T-helper 22 cell (primary cell): Measurements from ENCODE around the gene GPR89A.
"Not testable (repeated sequence)": the region's sequence is repeated elsewhere in the genome, so short reads cannot be mapped to it uniquely, and the experiment has no call there.

Experiments used
- DNase-seq: peaks from one replicate; pipeline ENCODE4 v3.0.0-alpha.2; 2020; ENCODE audit warnings: low read depth

GPR89A gene

GRCh38 chr1:145686078-145686477 lies 78.3 kb downstream of the GPR89A start:
- not testable (repeated sequence) for DNase-seq

- DNase-seq, result no peak
These were observed 80.5 kb downstream of the GPR89A start for GRCh38 chr1:145688328-145688727.

- no peak for DNase-seq
These were observed 81.1 kb downstream of the GPR89A start for GRCh38 chr1:145688924-145689323.

- no peak for DNase-seq
These were observed 82.1 kb downstream of the GPR89A start for GRCh38 chr1:145689922-145690321.

GRCh38 chr1:145690587-145691558 lies 83.1 kb downstream of the GPR89A start:
- no peak for DNase-seq

- no peak for DNase-seq
These were observed 85.1 kb downstream of the GPR89A start for GRCh38 chr1:145692785-145693443.

GRCh38 chr1:145695821-145696629 lies 88.2 kb downstream of the GPR89A start:
- no peak for DNase-seq

- DNase-seq, result no peak
These were observed 88.8 kb downstream of the GPR89A start for GRCh38 chr1:145696630-145696960.

- no peak for DNase-seq
These were observed 93.6 kb downstream of the GPR89A start for GRCh38 chr1:145701306-145701862.

- DNase-seq, result no peak
These were observed 94.3 kb downstream of the GPR89A start for GRCh38 chr1:145702052-145702451.

GRCh38 chr1:145702826-145703225 lies 95.0 kb downstream of the GPR89A start:
- DNase-seq, result no peak

- DNase-seq, result no peak
These were observed 97.8 kb downstream of the GPR89A start for GRCh38 chr1:145705622-145706021.

GRCh38 chr1:145706086-145706664 lies 98.4 kb downstream of the GPR89A start:
- no peak for DNase-seq

- no peak for DNase-seq
These were observed 99.5 kb downstream of the GPR89A start, which contains the start of gene PDZK1 for GRCh38 chr1:145707183-145707867. Gene PDZK1, minus strand, starts transcription at chr1:145707368. Its CDS starts 19,347 bp downstream, at chr1:145688021.

GRCh38 chr1:145708063-145708462 lies 100.3 kb downstream of the GPR89A start:
- DNase-seq, result no peak

- no peak for DNase-seq
These were observed 102.7 kb downstream of the GPR89A start for GRCh38 chr1:145710291-145711027.

GRCh38 chr1:145711213-145711651 lies 103.4 kb downstream of the GPR89A start:
- DNase-seq, result no peak

- no peak for DNase-seq
These were observed 106.8 kb downstream of the GPR89A start for GRCh38 chr1:145714524-145715111.

GRCh38 chr1:145716641-145717345 lies 109.0 kb downstream of the GPR89A start:
- no peak for DNase-seq
